NT2/D1 (cell line): ENCODE results near the gene PCDHA9.

ENCODE experiments used
- SUZ12 ChIP-seq: IDR thresholded peaks from 2 replicates; pipeline ENCODE4 v1.6.1; 2011; ENCODE audit not compliant: insufficient read length, insufficient read depth; ENCODE audit errors: extremely low read depth
- YY1 ChIP-seq: IDR thresholded peaks from 2 replicates; pipeline ENCODE4 v1.6.1; 2011; ENCODE audit not compliant: insufficient read length, insufficient read depth
- ZNF274 ChIP-seq: IDR thresholded peaks from 2 replicates; pipeline ENCODE4 v1.6.1; 2011; ENCODE audit warnings: mild to moderate bottlenecking, low read depth, low read length

- TF ChIP-seq YY1 = no peak
- no peak for TF ChIP-seq ZNF274
- no peak for TF ChIP-seq SUZ12
These were observed 34.4 kb downstream of the PCDHA9 start for GRCh38 chr5:140882591-140882899.
